AG08395 (cell line): ENCODE results near the gene NMNAT3.

Source experiments
- DNase-seq: peaks from one replicate; pipeline ENCODE4 v3.0.0; 2012; ENCODE audit warnings: mixed read lengths, low spot score

The NMNAT3 gene

DNA sequence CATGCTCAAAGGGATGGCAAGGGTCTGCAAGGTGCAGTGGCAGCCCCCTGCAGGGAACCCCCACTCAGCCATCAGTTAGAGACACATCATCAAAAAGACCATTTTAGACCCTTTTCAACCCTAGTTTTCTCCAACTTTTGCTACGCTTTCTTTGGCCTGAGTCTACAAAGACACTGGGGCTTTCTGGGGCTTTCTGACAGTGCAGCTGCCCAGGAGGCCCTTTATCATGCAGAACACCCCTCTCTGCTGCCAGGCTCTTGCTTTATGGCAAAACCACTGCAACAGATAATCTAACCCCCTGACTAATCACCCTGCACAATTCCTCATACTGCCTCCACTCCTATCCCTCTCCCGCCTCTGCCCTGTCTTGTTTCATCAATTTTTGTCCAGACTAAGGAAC lies 2.4 kb downstream of the NMNAT3 start:
- no peak for DNase-seq

DNA sequence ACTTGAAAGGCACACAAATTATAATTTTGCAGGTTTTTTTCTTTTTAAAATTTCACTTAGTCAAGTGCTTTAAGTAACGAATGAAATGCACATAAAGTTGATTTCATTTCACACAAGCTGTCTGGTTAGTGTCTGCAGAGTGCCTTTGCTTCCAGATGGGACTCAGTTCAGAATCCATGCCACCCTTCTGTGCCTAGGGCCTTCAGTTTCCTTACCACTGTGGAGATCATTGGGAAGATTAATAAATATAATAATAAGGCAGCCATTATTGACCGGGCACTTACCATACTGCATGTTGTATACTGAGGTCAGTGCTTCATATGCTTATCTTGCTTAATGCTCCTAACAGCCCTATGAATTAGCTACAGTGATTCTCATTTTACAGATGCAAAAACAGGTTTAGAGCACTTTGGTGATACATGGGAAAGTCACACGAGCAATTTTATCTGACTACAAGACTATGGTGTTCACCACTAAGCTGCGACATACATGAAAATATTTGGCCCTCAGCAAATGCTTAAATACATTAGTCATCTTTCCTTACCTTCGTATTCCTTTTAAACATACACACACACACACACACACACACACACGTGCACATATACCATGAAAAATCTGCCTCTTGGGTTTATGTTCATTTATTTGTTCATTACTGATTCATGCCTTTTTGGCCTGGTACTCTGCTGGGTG lies 3.1 kb downstream of the NMNAT3 start:
- DNase-seq = no peak

DNA sequence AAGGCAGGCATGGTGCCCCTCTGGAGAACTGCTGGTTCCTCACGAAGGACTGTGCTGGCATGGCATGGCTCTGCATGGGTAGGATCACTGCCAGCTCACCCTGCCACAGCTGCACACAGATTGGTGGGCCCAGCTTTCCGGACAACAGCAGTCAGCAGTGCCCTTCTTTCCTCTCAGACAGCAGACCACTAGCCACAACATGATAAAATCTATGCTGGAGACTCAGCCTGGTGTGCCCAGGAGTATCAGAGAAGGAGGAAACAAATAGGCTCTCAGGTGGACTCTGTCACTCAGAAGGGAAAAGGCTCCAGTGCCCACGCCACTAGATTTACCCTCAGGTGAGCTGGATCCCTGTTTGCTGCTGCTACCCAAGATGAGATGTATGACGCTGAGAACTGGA lies 4.9 kb downstream of the NMNAT3 start:
- DNase-seq = no peak

GRCh38 chr3:139671863-139672646 lies 5.7 kb downstream of the NMNAT3 start:
- no peak for DNase-seq

DNA sequence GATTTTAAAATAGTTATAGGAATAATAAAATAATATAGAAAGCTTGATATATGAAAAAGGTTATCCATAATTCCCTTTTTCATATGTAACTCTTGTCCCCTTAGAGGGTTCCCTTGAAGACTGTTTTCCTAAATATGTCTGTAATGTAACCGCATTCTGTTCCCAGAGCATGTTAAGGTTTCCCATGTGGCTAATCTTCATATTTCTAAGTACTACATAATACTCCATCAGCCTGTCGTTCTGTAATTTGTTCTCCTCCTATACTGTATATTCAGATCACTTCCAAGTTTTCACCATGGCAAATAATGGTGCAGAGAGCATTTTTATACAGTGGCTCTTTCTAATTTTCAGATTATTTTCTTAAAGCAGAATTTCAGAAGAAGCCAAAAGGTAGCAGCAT lies 6.7 kb downstream of the NMNAT3 start:
- no peak for DNase-seq

- DNase-seq = no peak
Measured at GRCh38 chr3:139670196-139670595, 7.6 kb downstream of the NMNAT3 start.

DNA sequence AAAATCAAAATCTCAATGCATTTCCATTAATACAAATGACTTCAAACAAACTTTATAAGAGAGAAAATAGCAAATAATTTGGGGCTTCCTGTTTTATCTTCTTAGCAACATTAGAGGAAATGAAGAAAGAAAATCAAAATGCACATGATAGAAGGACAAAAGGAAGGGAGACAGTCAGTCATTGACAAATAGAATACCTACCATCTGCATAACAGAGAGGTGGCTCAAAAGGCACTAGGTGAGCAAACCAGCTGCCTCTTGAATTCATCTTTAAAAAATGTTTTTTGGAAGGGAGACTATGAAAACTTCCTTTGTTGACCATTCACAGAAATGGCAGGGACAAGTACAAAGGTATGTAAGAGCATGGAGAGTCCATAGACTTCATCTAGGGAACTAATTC lies 9.4 kb downstream of the NMNAT3 start:
- DNase-seq = no peak

GRCh38 chr3:139664958-139665357 lies 12.8 kb downstream of the NMNAT3 start:
- DNase-seq = no peak

GRCh38 chr3:139660269-139660668 lies 17.5 kb downstream of the NMNAT3 start:
- DNase-seq = no peak

DNA sequence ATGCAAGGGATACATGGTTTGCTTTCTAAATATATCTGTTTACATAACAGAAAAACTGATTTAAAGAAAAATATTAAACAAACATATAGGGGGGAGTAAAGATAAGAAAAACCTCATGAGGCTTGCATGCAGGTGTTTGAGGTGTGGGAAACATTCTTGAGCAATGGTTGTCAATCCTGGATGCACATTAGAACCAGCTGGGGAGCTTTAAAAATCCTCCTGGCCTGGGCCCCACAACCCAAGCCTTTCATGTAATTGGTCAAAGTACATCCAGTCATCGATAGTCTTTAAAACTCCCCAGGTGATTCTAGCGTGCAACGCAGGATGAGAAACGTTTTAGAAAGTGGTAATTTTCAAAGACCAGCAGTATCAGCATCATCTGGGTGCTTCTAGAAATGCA lies 18.3 kb downstream of the NMNAT3 start:
- no peak for DNase-seq

DNA sequence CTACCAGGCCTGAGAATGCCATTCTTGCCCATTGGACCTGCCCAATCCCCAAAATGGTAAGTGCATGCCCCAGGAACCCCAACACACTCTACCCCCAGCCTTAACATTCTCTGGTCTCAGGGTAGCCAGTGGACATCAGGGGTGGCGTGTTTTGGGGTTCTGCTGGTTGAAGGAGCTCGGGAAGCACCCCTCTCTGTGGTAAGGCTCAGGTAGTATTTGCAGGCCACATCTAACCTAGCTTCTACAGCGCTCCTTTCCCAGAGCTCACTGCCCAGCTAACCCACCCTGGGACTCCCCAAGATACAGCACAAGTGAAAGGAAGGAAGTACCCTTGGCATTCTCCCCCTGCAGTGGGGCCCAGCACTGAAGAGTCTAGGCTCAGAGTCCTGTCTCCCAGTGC lies 19.8 kb downstream of the NMNAT3 start:
- DNase-seq = no peak

DNA sequence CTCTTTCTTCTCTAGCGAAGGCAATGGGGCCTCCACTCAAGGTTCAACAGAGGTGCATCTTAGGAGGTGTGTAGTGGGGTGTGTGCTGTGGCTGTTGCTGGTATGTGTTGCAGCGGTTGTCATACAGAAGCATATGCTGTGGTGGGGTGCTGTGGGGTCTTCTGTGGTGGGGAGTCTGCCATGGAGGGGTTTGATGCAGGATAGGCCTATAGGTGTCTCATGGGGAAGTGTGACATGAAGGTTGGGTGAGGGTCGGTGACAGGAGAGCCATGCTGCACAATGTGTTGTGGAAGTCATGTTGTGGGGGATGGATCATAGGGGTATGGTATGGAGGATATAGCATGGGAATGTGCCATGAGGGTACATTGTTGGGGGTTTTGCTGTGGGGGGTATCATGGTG lies 20.3 kb downstream of the NMNAT3 start:
- no peak for DNase-seq

GRCh38 chr3:139655909-139656595 lies 21.7 kb downstream of the NMNAT3 start:
- no peak for DNase-seq

- DNase-seq = no peak
Measured at GRCh38 chr3:139654637-139655365, 23.0 kb downstream of the NMNAT3 start.

- DNase-seq = no peak
Measured at GRCh38 chr3:139653582-139653981, 24.2 kb downstream of the NMNAT3 start.

DNA sequence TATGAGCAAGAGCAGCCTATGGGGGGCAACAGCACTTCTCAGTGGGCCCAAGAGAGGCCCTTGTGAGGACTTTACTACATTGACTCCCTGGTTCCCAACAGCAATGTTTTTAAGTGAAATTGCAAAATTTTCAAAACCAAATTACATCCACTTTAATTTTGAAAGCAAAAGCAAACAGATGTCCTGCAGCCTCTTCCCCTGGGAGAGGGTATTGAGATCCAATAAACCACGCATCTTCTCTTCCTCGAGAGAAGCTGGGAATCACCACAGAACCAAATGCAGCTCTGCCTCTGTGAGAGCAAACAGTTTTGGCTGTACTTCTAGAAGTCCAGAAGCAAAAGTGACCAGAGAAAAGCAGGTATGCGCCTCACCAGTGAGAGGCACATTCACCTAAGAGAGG lies 25.2 kb downstream of the NMNAT3 start:
- no peak for DNase-seq

DNA sequence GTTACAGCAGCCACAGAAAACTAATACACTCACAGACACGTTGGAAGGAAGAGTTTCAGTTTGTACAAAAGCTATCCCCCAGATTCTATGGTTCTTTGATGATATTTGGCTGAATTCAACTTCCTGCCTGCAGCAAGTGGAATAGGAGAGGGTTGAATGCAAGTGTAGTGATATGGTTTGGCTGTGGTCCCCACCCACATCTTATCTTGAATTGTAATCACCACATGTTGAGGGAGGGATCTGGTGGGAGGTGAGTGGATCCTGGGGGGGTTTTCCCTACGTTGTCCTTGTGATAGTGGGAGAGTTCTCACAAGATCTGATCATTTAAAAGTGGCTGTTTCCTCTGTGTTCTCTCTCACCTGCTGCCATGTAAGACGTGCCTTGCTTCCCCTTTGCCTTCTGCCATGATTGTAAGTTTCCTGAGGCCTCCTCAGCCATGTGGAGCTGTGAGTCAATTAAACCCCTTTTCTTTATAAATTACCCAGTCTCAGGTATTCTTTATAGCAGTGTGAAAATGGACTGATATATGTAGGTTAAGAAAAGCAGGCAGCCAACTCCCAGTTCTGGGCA lies 29.8 kb downstream of the NMNAT3 start:
- no peak for DNase-seq

GRCh38 chr3:139646512-139646911 lies 31.3 kb downstream of the NMNAT3 start:
- no peak for DNase-seq

- no peak for DNase-seq
Measured at GRCh38 chr3:139642996-139643395, 34.8 kb downstream of the NMNAT3 start.

GRCh38 chr3:139640456-139640855 lies 37.3 kb downstream of the NMNAT3 start:
- no peak for DNase-seq

DNA sequence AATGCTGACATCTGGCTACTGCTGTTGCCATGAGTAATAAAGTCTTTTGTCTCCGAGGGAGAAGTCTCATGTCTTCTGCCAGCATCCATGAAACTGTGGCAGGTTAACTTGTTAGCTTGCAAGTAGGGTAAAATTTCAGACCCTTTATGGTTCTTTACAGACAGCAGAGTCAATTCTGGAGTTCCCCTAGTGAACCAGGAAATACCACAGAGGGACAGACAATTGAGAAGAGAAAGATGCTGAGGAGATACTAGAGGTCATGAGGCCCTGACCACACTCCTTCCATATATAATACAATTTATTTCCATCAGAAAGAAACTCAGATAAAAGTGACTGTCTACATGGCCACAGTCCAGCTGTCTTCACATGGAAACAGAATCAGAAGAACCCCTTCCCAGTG lies 38.1 kb downstream of the NMNAT3 start:
- DNase-seq = no peak

DNA sequence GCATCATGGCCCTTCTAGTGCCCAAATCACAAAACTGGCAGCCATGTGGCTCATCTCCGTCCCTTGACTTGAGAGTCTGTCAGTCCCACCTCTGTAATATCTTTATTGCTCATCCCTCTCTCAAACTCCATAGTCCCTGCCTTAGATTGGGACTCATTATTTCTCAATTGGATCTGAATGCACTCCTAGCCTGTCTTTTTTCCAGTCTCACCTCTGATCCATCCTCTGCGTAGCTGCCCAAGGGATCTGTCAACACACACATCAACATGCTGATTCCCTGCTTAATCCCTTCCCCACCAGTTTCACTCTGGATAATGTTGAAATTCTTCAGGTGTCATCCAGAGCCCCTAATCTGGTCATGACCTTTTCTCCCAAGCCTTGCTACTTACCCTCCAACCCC lies 39.3 kb downstream of the NMNAT3 start:
- no peak for DNase-seq
